HepG2 (cell line): ENCODE results near the gene FUBP3. TPM values are rescaled to one million over a fixed set of nuclear protein-coding genes. Genes with fewer than 3 reads are reported as not detected.

Experiments
- ATAC-seq: fragments of 200-7000 bp; cut with Tn5 transposase; 3 replicates; pipeline ENCODE4 v1.9.1; 2020; ENCODE audit warnings: mild to moderate bottlenecking, moderate library complexity
- BruUV-seq: library from RNA; stranded (reverse); fragments of 400-500 nt; replicated peaks from 2 replicates; lab custom pipeline; 2021; lab: Mats Ljungman, UMichigan
- CTCF ChIA-PET: fragments of 300-600 bp; formaldehyde crosslinking; extraction: SDS; loops from one replicate; lab custom pipeline; 2021; ENCODE audit warnings: low total read pairs, inconsistent platforms, low intra/inter-chr PET ratio; lab: Yijun Ruan, JAX
- POLR2A ChIA-PET: fragments of 350-600 bp; sonication (Branson Sonifier 250); formaldehyde crosslinking; loops from one replicate; lab custom pipeline; 2020; ENCODE audit warnings: antibody characterized with exemption, inconsistent platforms; lab: Yijun Ruan, JAX
- DNase-seq: peaks from one replicate; pipeline ENCODE4 v3.0.0-alpha.2; 2015; ENCODE audit warnings: low spot score
- FAIRE-seq: peaks from 3 replicates; lab custom pipeline; 2011; peaks lifted over from hg19 to GRCh38; lab: Jason Lieb, UNC
- H2AFZ ChIP-seq: one replicate; pipeline ENCODE4 v1.6.1; 2011; ENCODE audit warnings: low read length, inconsistent platforms
- H3K27ac ChIP-seq: fragments of 300-600 bp; 3 replicates; pipeline ENCODE4 v1.8.0; 2011; ENCODE audit warnings: mixed run types, mild to moderate bottlenecking, mixed read lengths, low read length, inconsistent platforms; ENCODE audit not compliant: insufficient read depth; ENCODE audit errors: extremely low read length
- H3K27me3 ChIP-seq, 2 experiments: fragments of 200-600 bp in 1 of 2; 2 replicates in 1 of 2; 3 replicates in 1 of 2; pipeline versions ENCODE4 v1.6.0 to v1.8.0; 2011; ENCODE audit warnings: low read length in 2 of 2, mild to moderate bottlenecking in 2 of 2, moderate library complexity in 2 of 2, inconsistent platforms in 1 of 2; ENCODE audit not compliant: insufficient read depth in 2 of 2, control insufficient read depth in 1 of 2
- H3K36me3 ChIP-seq, 2 experiments: fragments of 200-600 bp in 1 of 2; replicated peaks in 1 of 2; 2 replicates in 1 of 2; 3 replicates in 1 of 2; pipeline versions ENCODE4 v1.5.1 to v1.8.0; 2011; ENCODE audit warnings: low read length in 2 of 2, inconsistent platforms in 1 of 2; ENCODE audit not compliant: insufficient read depth in 2 of 2, control insufficient read depth in 1 of 2
- H3K4me1 ChIP-seq: 2 replicates; pipeline ENCODE4 v1.5.1; 2012; ENCODE audit warnings: low read length, inconsistent platforms; ENCODE audit not compliant: insufficient read depth
- H3K4me2 ChIP-seq: 2 replicates; pipeline ENCODE4 v1.6.0; 2011; ENCODE audit warnings: low read depth, low read length, inconsistent platforms
- H3K4me3 ChIP-seq, 3 experiments: fragments of 200-600 bp in 1 of 3; sonication (generic), shearing (Covaris generic) in 1 of 3; replicated peaks in 1 of 3; 2 replicates each; pipeline ENCODE4 v1.5.1; 2011 to 2016; ENCODE audit warnings: low read length in 3 of 3, inconsistent platforms in 2 of 3, low read depth in 2 of 3, mild to moderate bottlenecking in 2 of 3, control low read depth in 1 of 3, mixed read lengths in 1 of 3; ENCODE audit not compliant: insufficient read depth in 1 of 3
- H3K79me2 ChIP-seq: one replicate; pipeline ENCODE4 v1.6.1; 2011; ENCODE audit warnings: low read length, inconsistent platforms; ENCODE audit not compliant: insufficient read depth
- H3K9ac ChIP-seq: 2 replicates; pipeline ENCODE4 v1.6.0; 2011; ENCODE audit warnings: mild to moderate bottlenecking, low read depth, low read length, inconsistent platforms; ENCODE audit not compliant: insufficient read depth
- H3K9me3 ChIP-seq: 2 replicates; pipeline ENCODE4 v1.5.1; 2012; ENCODE audit warnings: mild to moderate bottlenecking, low read length
- H4K20me1 ChIP-seq: 2 replicates; pipeline ENCODE4 v1.6.0; 2011; ENCODE audit warnings: inconsistent platforms, mild to moderate bottlenecking, low read length, moderate library complexity; ENCODE audit not compliant: insufficient read depth
- ERF ChIP-seq: IDR thresholded peaks from 2 replicates; pipeline ENCODE4 v1.6.1; 2018; ENCODE audit warnings: missing biosample characterization, missing genetic modification reagents
- FOXM1 ChIP-seq: sonication (generic); formaldehyde crosslinking; IDR thresholded peaks from 2 replicates; pipeline ENCODE4 v1.5.0; 2020; ENCODE audit warnings: missing genetic modification reagents
- IRF2 ChIP-seq: IDR thresholded peaks from 2 replicates; pipeline ENCODE4 v1.6.1; 2018; ENCODE audit warnings: missing genetic modification reagents, missing compliant biosample characterization
- KAT8 ChIP-seq: IDR thresholded peaks from 2 replicates; pipeline ENCODE4 v1.6.1; 2016; ENCODE audit warnings: missing genetic modification reagents, missing compliant biosample characterization
- KLF11 ChIP-seq: IDR thresholded peaks from 2 replicates; pipeline ENCODE4 v1.6.1; 2016; ENCODE audit warnings: missing compliant biosample characterization
- MIER3 ChIP-seq: IDR thresholded peaks from 2 replicates; pipeline ENCODE4 v1.6.1; 2016; ENCODE audit warnings: missing compliant biosample characterization, borderline replicate concordance
- NFYC ChIP-seq: IDR thresholded peaks from 2 replicates; pipeline ENCODE4 v1.6.1; 2016; ENCODE audit warnings: missing genetic modification reagents, missing compliant biosample characterization
- PBX3 ChIP-seq: sonication (generic); formaldehyde crosslinking; IDR thresholded peaks from 2 replicates; pipeline ENCODE4 v1.8.1; 2023; ENCODE audit warnings: missing genetic modification reagents, inconsistent platforms, borderline replicate concordance
- PCBP2 ChIP-seq: fragments of 200-400 bp; formaldehyde crosslinking; optimal IDR thresholded peaks from 2 replicates; pipeline ENCODE3; 2018; ENCODE audit warnings: low read length, low read depth; ENCODE audit not compliant: poor library complexity, severe bottlenecking
- TBX2 ChIP-seq: sonication (generic); formaldehyde crosslinking; IDR thresholded peaks from 2 replicates; pipeline ENCODE4 v1.5.0; 2020; ENCODE audit warnings: missing genetic modification reagents, mild to moderate bottlenecking, borderline replicate concordance
- TOE1 ChIP-seq: sonication (generic); formaldehyde crosslinking; IDR thresholded peaks from 2 replicates; pipeline ENCODE4 v1.4.0; 2020; ENCODE audit warnings: mild to moderate bottlenecking, missing genetic modification reagents
- WIZ ChIP-seq: sonication (generic); formaldehyde crosslinking; IDR thresholded peaks from 2 replicates; pipeline ENCODE4 v1.5.1; 2020; ENCODE audit warnings: mild to moderate bottlenecking, missing genetic modification reagents
- ZKSCAN1 ChIP-seq: fragments of 150-350 bp; IDR thresholded peaks from 2 replicates; pipeline ENCODE4 v1.6.1; 2014; ENCODE audit warnings: low read length
- ZNF124 ChIP-seq: sonication (generic); formaldehyde crosslinking; IDR thresholded peaks from 2 replicates; pipeline ENCODE4 v1.4.0; 2020; ENCODE audit warnings: missing genetic modification reagents
- ZNF260 ChIP-seq: sonication (generic); formaldehyde crosslinking; IDR thresholded peaks from 2 replicates; pipeline ENCODE4 v1.4.0; 2020; ENCODE audit warnings: missing genetic modification reagents, low read depth, mild to moderate bottlenecking, borderline replicate concordance
- ZNF367 ChIP-seq: sonication (generic); formaldehyde crosslinking; IDR thresholded peaks from 2 replicates; pipeline ENCODE4 v1.4.0; 2020; ENCODE audit warnings: missing genetic modification reagents, borderline replicate concordance
- ZNF530 ChIP-seq: sonication (generic); formaldehyde crosslinking; IDR thresholded peaks from 2 replicates; pipeline ENCODE4 v1.5.0; 2020; ENCODE audit warnings: low read depth, mild to moderate bottlenecking, missing genetic modification reagents
- ZNF770 ChIP-seq: sonication (generic); formaldehyde crosslinking; IDR thresholded peaks from 2 replicates; pipeline ENCODE4 v1.5.0; 2020; ENCODE audit warnings: mild to moderate bottlenecking, missing genetic modification reagents
- ZSCAN21 ChIP-seq: sonication (generic); formaldehyde crosslinking; IDR thresholded peaks from 2 replicates; pipeline ENCODE4 v1.8.0; 2022; ENCODE audit warnings: mild to moderate bottlenecking, missing genetic modification reagents, moderate library complexity, borderline replicate concordance
- WGBS: methylation state at CpG from one replicate; pipeline ENCODE4 v1.1.6; 2017; ENCODE audit warnings: low lambda C conversion rate; 5-methylcytosine and 5-hydroxymethylcytosine counted together
- in situ Hi-C: cut with HindIII; loops from 2 replicates; pipeline ENCODE4 v1.10.0; 2017; ENCODE audit warnings: low pct_unique_long_range_greater_than_20kb; ENCODE audit not compliant: extremely low pct_ligation_motif_present
- intact Hi-C: fragments of 100-400 bp; cut with micrococcal nuclease; formaldehyde crosslinking; loops from one replicate; pipeline ENCODE4 v1.10.0; 2022; ENCODE audit not compliant: unreplicated experiment
- polyA plus RNA-seq, 8 experiments: library from polyadenylated mRNA; depleted of rRNA in 3 of 8; stranded (reverse) in 7 of 8; unstranded in 1 of 8; fragments of >200 nt; fragmentation: Illumina TruSeq in 4 of 8; extraction: Trizol in 4 of 8; gene quantifications; 2 replicates each; pipeline versions ENCODE4 v1.2.1 to v1.2.3, GENCODE V29; 2011 to 2016; ENCODE audit warnings: low read depth in 4 of 8, missing spikeins in 1 of 8, mixed read lengths in 1 of 8; ENCODE audit not compliant: insufficient read depth in 1 of 8
- total RNA-seq, 5 experiments: library from RNA; depleted of rRNA; stranded (reverse); fragments of >200 nt; fragmentation: Illumina TruSeq; extraction: Trizol; gene quantifications; 2 replicates each; pipeline ENCODE4 v1.2.3, GENCODE V29; 2016; ENCODE audit warnings: low read depth in 1 of 5

The FUBP3 gene
- total and polyA plus RNA-seq, 2 of the 13 experiments (the other 11 are each of a cell fraction or from before 2014, with no cell fraction given) = 28.7 to 40.0 TPM

GRCh38 chr9:130630071-130630450, 50.7 kb downstream of the FUBP3 start:
- CTCF ChIA-PET = no interaction called here
- in situ Hi-C loops = no loop called here

GRCh38 chr9:130630506-130631330, 51.3 kb downstream of the FUBP3 start:
- H4K20me1 ChIP-seq = peaks cover 2% of the 10 kb centered on the region; the same call in 1 of the 2 replicates
- H2AFZ ChIP-seq = no peak overlapping the region
- WGBS = 98% methylated on average over 27 of the region's 27 CpGs
- no peaks in the 10 kb centered on the region for H3K4me1 ChIP-seq
- no peak overlapping the region for H3K9ac ChIP-seq
- H3K27ac ChIP-seq = no peak overlapping the region
- DNase-seq (no peak), FAIRE-seq (no peak), ATAC-seq (no peak)
- in situ Hi-C loops = no loop called here
- CTCF ChIA-PET = no interaction called here
- H3K79me2 ChIP-seq = no peaks in the 10 kb centered on the region
- no peaks in the 10 kb centered on the region for H3K27me3 ChIP-seq
- BruUV-seq = no TSS peak
- H3K9me3 ChIP-seq = no peaks in the 10 kb centered on the region
- intact Hi-C loops = no loop called here
- TF ChIP-seq PBX3 (no peak), NFYC (CRISPR knock-in tag) (no peak), FOXM1 (CRISPR knock-in tag) (no peak), IRF2 (no peak), ZNF367 (CRISPR knock-in tag) (no peak), KAT8 (CRISPR knock-in tag) (no peak), PCBP2 (no peak), MIER3 (CRISPR knock-in tag) (no peak), ZNF260 (CRISPR knock-in tag) (no peak), ZNF770 (no peak), ZNF530 (CRISPR knock-in tag) (no peak), ZSCAN21 (CRISPR knock-in tag) (no peak)
- TF ChIP-seq, all 625 proteins: peak for 0
- Histone ChIP-seq H3K4me2 (no peak overlapping the region), H3K4me3 (no peak overlapping the region), H3K36me3 (peaks cover 45 to 82% of the 10 kb centered on the region in 2 experiments)
- POLR2A ChIA-PET = no interaction called here

More at GRCh38 chr9:130630071-130630450, 50.7 kb downstream of the FUBP3 start:
- H3K9me3 ChIP-seq = no peaks in the 10 kb centered on the region
- peaks cover 2% of the 10 kb centered on the region; the same call in 1 of the 2 replicates for H4K20me1 ChIP-seq
- no peak for ATAC-seq
- no peak overlapping the region for H3K4me2 ChIP-seq
- intact Hi-C loops = no loop called here
- H3K79me2 ChIP-seq = no peaks in the 10 kb centered on the region
- no peak for DNase-seq
- POLR2A ChIA-PET = no interaction called here
- no peak overlapping the region for H2AFZ ChIP-seq
- H3K27me3 ChIP-seq = no peaks in the 10 kb centered on the region
- FAIRE-seq = no peak
- H3K9ac ChIP-seq = no peak overlapping the region
- no peak overlapping the region for H3K27ac ChIP-seq
- WGBS = 100% methylated on average over 1 of the region's 4 CpGs
- TF ChIP-seq ERF (no peak), TBX2 (no peak), WIZ (CRISPR knock-in tag) (no peak), ZNF260 (CRISPR knock-in tag) (no peak), KLF11 (no peak), TOE1 (CRISPR knock-in tag) (no peak), ZKSCAN1 (no peak), ZNF124 (CRISPR knock-in tag) (no peak)
- TF ChIP-seq, all 625 proteins: peak for 0
- Histone ChIP-seq H3K4me3 (no peak overlapping the region), H3K36me3 (peaks cover 44 to 84% of the 10 kb centered on the region in 2 experiments), H3K4me1 (no peaks in the 10 kb centered on the region)
- BruUV-seq = no TSS peak
